Mesenchymal stem cell (in vitro differentiated cells and primary cell): ENCODE results near the gene PCDHGA9.
A peak's percentile ranks its signal among the peaks of the same experiment; 100 is the strongest.

Experiments
- DNase-seq: peaks from one replicate; pipeline ENCODE4 v3.0.0-alpha.2; 2013
- H2AFZ ChIP-seq: one replicate; pipeline ENCODE4 v1.6.1; 2013; ENCODE audit warnings: low read depth, mild to moderate bottlenecking, control low read depth, inconsistent platforms, low read length, moderate library complexity
- H2AK5ac ChIP-seq: 2 replicates; pipeline ENCODE4 v1.6.1; 2013; ENCODE audit warnings: low read length, moderate library complexity, mild to moderate bottlenecking, inconsistent platforms; ENCODE audit not compliant: severe bottlenecking
- H2BK120ac ChIP-seq: one replicate; pipeline ENCODE4 v1.6.1; 2013; ENCODE audit warnings: low read depth, mild to moderate bottlenecking, inconsistent platforms, low read length, moderate library complexity
- H2BK12ac ChIP-seq, 2 experiments: one replicate each; pipeline ENCODE4 v1.6.1; 2013; ENCODE audit warnings: inconsistent platforms in 2 of 2, low read length in 2 of 2, mild to moderate bottlenecking in 2 of 2, moderate library complexity in 2 of 2, control low read depth in 1 of 2
- H2BK15ac ChIP-seq: one replicate; pipeline ENCODE4 v1.6.1; 2013; ENCODE audit warnings: mild to moderate bottlenecking, low read depth, inconsistent platforms; ENCODE audit not compliant: poor library complexity, severe bottlenecking
- H2BK5ac ChIP-seq: 2 replicates; pipeline ENCODE4 v1.6.1; 2013; ENCODE audit warnings: low read depth, mild to moderate bottlenecking, low read length, control low read depth, inconsistent platforms; ENCODE audit not compliant: poor library complexity, severe bottlenecking
- H3K14ac ChIP-seq, 2 experiments: one replicate each; pipeline ENCODE4 v1.6.1; 2013; ENCODE audit warnings: inconsistent platforms in 2 of 2, low read length in 2 of 2, control low read depth in 1 of 2, mild to moderate bottlenecking in 1 of 2, moderate library complexity in 1 of 2
- H3K18ac ChIP-seq, 2 experiments: one replicate each; pipeline ENCODE4 v1.6.1; 2013; ENCODE audit warnings: inconsistent platforms in 2 of 2, low read length in 2 of 2, control low read depth in 1 of 2, low read depth in 1 of 2, mild to moderate bottlenecking in 1 of 2
- H3K23ac ChIP-seq, 2 experiments: one replicate each; pipeline ENCODE4 v1.6.1; 2013; ENCODE audit warnings: inconsistent platforms in 2 of 2, low read length in 2 of 2, mild to moderate bottlenecking in 2 of 2, moderate library complexity in 2 of 2, control low read depth in 1 of 2
- H3K27ac ChIP-seq: 2 replicates; pipeline ENCODE4 v1.5.1; 2013; ENCODE audit warnings: mild to moderate bottlenecking, moderate library complexity, low read length, control low read depth, inconsistent platforms; ENCODE audit not compliant: poor library complexity, severe bottlenecking
- H3K27me3 ChIP-seq, 2 experiments: 2 replicates each; pipeline versions ENCODE4 v1.6.1 to v1.7.0; 2013; ENCODE audit warnings: low read length in 2 of 2, mild to moderate bottlenecking in 2 of 2, moderate library complexity in 2 of 2, control low read depth in 1 of 2, inconsistent platforms in 1 of 2; ENCODE audit not compliant: control insufficient read depth in 1 of 2, insufficient read depth in 1 of 2
- H3K36me3 ChIP-seq, 2 experiments: 2 replicates each; pipeline versions ENCODE4 v1.6.1 to v1.7.0; 2013; ENCODE audit warnings: low read length in 2 of 2, control low read depth in 1 of 2, inconsistent platforms in 1 of 2, low read depth in 1 of 2, mild to moderate bottlenecking in 1 of 2; ENCODE audit not compliant: insufficient read depth in 2 of 2, control insufficient read depth in 1 of 2
- H3K4ac ChIP-seq, 2 experiments: one replicate each; pipeline ENCODE4 v1.6.1; 2013; ENCODE audit warnings: inconsistent platforms in 2 of 2, low read length in 2 of 2, mild to moderate bottlenecking in 2 of 2, moderate library complexity in 2 of 2, control low read depth in 1 of 2, low read depth in 1 of 2
- H3K4me1 ChIP-seq: 2 replicates; pipeline ENCODE4 v1.6.1; 2013; ENCODE audit warnings: low read depth, low read length, control low read depth; ENCODE audit not compliant: control insufficient read depth, insufficient read depth
- H3K4me2 ChIP-seq: 2 replicates; pipeline ENCODE4 v1.6.1; 2013; ENCODE audit warnings: low read length, mild to moderate bottlenecking, inconsistent platforms; ENCODE audit not compliant: poor library complexity, severe bottlenecking
- H3K4me3 ChIP-seq, 2 experiments: 2 replicates each; pipeline versions ENCODE4 v1.5.1 to v1.7.0; 2013; ENCODE audit warnings: low read length in 2 of 2, mild to moderate bottlenecking in 2 of 2, control low read depth in 1 of 2, low read depth in 1 of 2; ENCODE audit not compliant: insufficient read depth in 1 of 2
- H3K79me1 ChIP-seq: replicated peaks from 2 replicates; pipeline ENCODE4 v1.6.1; 2013; ENCODE audit warnings: mild to moderate bottlenecking, control low read depth, low read length, inconsistent platforms; ENCODE audit not compliant: poor library complexity, severe bottlenecking
- H3K9ac ChIP-seq: 2 replicates; pipeline ENCODE4 v1.7.0; 2013; ENCODE audit warnings: mild to moderate bottlenecking, low read length, moderate library complexity
- H3K9me3 ChIP-seq: 2 replicates; pipeline ENCODE4 v1.7.0; 2013; ENCODE audit warnings: mild to moderate bottlenecking, low read length; ENCODE audit not compliant: control insufficient read depth
- H4K8ac ChIP-seq: one replicate; pipeline ENCODE4 v1.6.1; 2013; ENCODE audit warnings: inconsistent platforms, mild to moderate bottlenecking, low read length, moderate library complexity
- H4K91ac ChIP-seq: one replicate; pipeline ENCODE4 v1.6.1; 2013; ENCODE audit warnings: mild to moderate bottlenecking, low read length, inconsistent platforms
- WGBS: methylation state at CpG from one replicate; pipeline ENCODE4 v1.1.7; 2013; ENCODE audit warnings: mixed read lengths; 5-methylcytosine and 5-hydroxymethylcytosine counted together

PCDHGA9 gene

DNA sequence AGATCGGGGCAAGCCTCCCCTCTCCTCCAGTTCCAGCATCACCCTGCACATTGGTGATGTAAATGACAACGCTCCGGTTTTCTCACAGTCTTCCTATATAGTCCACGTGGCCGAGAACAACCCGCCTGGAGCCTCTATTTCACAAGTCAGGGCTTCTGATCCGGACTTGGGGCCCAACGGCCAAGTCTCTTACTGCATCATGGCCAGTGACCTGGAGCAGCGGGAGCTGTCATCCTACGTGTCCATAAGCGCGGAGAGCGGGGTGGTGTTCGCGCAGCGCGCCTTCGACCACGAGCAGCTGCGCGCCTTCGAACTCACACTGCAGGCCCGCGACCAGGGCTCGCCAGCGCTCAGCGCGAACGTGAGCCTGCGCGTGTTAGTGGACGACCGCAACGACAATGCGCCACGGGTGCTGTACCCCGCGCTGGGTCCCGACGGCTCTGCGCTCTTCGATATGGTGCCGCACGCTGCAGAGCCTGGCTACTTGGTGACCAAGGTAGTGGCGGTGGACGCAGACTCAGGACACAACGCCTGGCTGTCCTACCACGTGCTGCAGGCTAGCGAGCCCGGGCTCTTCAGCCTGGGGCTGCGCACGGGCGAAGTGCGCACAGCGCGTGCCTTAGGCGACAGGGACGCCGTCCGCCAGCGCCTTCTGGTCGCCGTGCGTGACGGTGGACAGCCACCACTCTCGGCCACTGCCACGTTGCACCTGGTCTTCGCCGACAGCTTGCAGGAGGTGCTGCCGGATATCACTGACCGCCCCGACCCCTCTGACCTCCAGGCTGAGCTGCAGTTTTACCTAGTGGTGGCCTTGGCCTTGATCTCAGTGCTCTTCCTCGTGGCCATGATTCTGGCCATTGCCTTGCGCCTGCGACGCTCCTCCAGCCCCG is 13.2 kb upstream of the PCDHGA9 start:
- WGBS, result 98% methylated on average over 77 of the region's 77 CpGs
- H3K14ac ChIP-seq, result no peak overlapping the region
- DNase-seq, result no peak

DNA sequence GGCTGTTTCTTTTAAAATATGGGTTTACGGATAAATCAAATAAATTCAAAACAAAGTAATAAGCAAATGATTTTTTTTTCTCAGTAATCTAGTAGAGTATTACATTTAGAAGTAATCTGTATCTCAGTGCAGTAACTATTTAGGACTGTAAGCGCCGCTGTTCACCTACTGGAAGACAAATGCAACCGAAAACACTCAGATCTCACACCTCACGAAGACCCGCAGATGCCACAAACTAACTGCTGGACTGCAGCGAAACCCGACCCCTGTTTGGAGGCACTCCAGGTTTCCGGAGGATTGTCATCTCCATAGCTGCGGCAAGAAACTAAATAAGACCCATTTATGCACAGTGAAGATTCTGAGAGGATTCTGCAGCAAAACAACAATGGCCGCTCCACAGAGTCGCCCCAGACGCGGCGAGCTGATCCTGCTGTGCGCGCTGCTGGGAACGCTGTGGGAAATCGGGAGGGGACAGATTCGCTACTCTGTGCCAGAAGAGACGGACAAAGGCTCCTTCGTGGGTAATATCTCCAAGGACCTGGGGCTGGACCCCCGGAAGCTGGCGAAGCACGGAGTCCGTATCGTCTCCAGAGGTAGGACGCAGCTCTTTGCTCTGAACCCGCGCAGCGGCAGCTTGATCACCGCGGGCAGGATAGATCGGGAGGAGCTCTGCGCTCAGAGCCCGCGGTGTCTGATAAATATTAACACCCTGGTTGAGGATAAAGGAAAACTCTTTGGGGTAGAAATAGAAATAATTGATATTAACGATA is 10.0 kb upstream of the PCDHGA9 start, which contains the start of gene PCDHGA8:
PCDHGA8 (plus strand) TSS at position 205 of the 770 bp plus-strand sequence; CDS start at position 386, 181 bp downstream.
- Histone ChIP-seq H3K4me1 (peaks cover 3% of the 10 kb centered on the region), H3K14ac (no peak within 1 kb of the TSS), H3K36me3 (peaks cover 0 to 32% of the 10 kb centered on the region in 2 experiments), H3K4ac (no peak within 1 kb of the TSS), H3K27ac (no peak within 1 kb of the TSS), H3K9me3 (peaks cover 68% of the 10 kb centered on the region), H3K27me3 (no peaks in the 10 kb centered on the region), H4K91ac (no peak within 1 kb of the TSS), H3K4me2 (peak within 1 kb of the TSS; percentile 25), H3K18ac (no peak within 1 kb of the TSS), H3K23ac (no peak within 1 kb of the TSS), H2BK5ac (no peak within 1 kb of the TSS), H3K9ac (no peak within 1 kb of the TSS), H2AFZ (no peak within 1 kb of the TSS), H2BK120ac (no peak within 1 kb of the TSS), H3K4me3 (peak within 1 kb of the TSS in 1 of 2 experiments; percentile 61), H2AK5ac (no peak within 1 kb of the TSS), H4K8ac (no peak within 1 kb of the TSS), H2BK12ac (no peak within 1 kb of the TSS), H2BK15ac (no peak within 1 kb of the TSS), H3K79me1 (peaks cover 25% of the 10 kb centered on the region)
- 96% methylated on average over 37 of the region's 38 CpGs for WGBS
- DNase-seq, result no peak

More for the DNA sequence above, 13.2 kb upstream of the PCDHGA9 start:
- H4K91ac ChIP-seq, result no peak overlapping the region
- peaks cover 61% of the 10 kb centered on the region for H3K9me3 ChIP-seq
- H2BK5ac ChIP-seq, result no peak overlapping the region
- peaks cover 0 to 27% of the 10 kb centered on the region in 2 experiments for H3K36me3 ChIP-seq
- H3K4me3 ChIP-seq, result peak overlapping the region in 1 of 2 experiments; percentile 59
- no peak overlapping the region for H2BK120ac ChIP-seq
- H3K18ac ChIP-seq, result no peak overlapping the region
- no peak overlapping the region for H3K27ac ChIP-seq
- no peak overlapping the region for H2BK15ac ChIP-seq
- H3K9ac ChIP-seq, result no peak overlapping the region
- H3K4ac ChIP-seq, result no peak overlapping the region
- no peak overlapping the region for H3K23ac ChIP-seq
- peaks cover 22% of the 10 kb centered on the region for H3K79me1 ChIP-seq
- peaks cover 3% of the 10 kb centered on the region for H3K4me1 ChIP-seq
- no peak overlapping the region for H2BK12ac ChIP-seq
- H2AFZ ChIP-seq, result no peak overlapping the region
- no peaks in the 10 kb centered on the region for H3K27me3 ChIP-seq
- no peak overlapping the region for H2AK5ac ChIP-seq
- H3K4me2 ChIP-seq, result no peak overlapping the region
- no peak overlapping the region for H4K8ac ChIP-seq

DNA sequence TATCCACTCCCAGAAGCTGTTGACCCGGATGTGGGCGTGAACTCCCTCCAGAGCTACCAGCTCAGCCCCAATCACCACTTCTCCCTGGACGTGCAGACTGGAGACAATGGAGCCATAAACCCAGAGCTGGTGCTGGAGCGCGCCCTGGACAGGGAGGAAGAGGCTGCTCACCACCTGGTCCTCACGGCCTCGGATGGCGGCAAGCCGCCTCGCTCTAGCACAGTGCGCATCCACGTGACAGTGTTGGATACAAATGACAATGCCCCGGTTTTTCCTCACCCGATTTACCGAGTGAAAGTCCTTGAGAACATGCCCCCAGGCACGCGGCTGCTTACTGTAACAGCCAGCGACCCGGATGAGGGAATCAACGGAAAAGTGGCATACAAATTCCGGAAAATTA is 9.3 kb upstream of the PCDHGA9 start:
- Histone ChIP-seq H2BK5ac (no peak overlapping the region), H3K4me1 (peaks cover 3% of the 10 kb centered on the region), H3K4me2 (no peak overlapping the region), H2BK120ac (no peak overlapping the region), H3K27ac (no peak overlapping the region), H3K36me3 (peaks cover 0 to 32% of the 10 kb centered on the region in 2 experiments), H3K9ac (no peak overlapping the region), H2BK15ac (no peak overlapping the region), H2AFZ (no peak overlapping the region), H2BK12ac (no peak overlapping the region), H3K27me3 (no peaks in the 10 kb centered on the region), H3K14ac (no peak overlapping the region), H3K23ac (no peak overlapping the region), H3K18ac (no peak overlapping the region), H3K79me1 (peaks cover 24% of the 10 kb centered on the region), H3K9me3 (peaks cover 68% of the 10 kb centered on the region), H2AK5ac (no peak overlapping the region), H3K4ac (no peak overlapping the region), H4K91ac (no peak overlapping the region), H3K4me3 (peak overlapping the region in 1 of 2 experiments; percentile 61), H4K8ac (no peak overlapping the region)
- DNase-seq, result no peak
- 96% methylated on average over 21 of the region's 21 CpGs for WGBS
